Measurements from ENCODE around the gene SLC6A4. TPM values are rescaled to one million over a fixed set of nuclear protein-coding genes. Genes with fewer than 3 reads are reported as not detected.

The SLC6A4 gene
- total RNA-seq, 6 experiments from 2014 or later = not detected

GRCh38 chr17:30196504-30196903 lies 39.0 kb downstream of the SLC6A4 start:
- Mint-ChIP-seq H3K9me3 (no peaks in the 10 kb centered on the region), H3K4me1 (ENCODE audit: low read depth) (peaks cover 16% of the 10 kb centered on the region), H3K27me3 (ENCODE audit: insufficient read depth) (peaks cover 2% of the 10 kb centered on the region), H3K36me3 (ENCODE audit: low read depth) (no peaks in the 10 kb centered on the region), H3K27ac (no peak overlapping the region), H3K4me3 (no peak overlapping the region)
- no peak for DNase-seq
- TF ChIP-seq, protein P1, sequence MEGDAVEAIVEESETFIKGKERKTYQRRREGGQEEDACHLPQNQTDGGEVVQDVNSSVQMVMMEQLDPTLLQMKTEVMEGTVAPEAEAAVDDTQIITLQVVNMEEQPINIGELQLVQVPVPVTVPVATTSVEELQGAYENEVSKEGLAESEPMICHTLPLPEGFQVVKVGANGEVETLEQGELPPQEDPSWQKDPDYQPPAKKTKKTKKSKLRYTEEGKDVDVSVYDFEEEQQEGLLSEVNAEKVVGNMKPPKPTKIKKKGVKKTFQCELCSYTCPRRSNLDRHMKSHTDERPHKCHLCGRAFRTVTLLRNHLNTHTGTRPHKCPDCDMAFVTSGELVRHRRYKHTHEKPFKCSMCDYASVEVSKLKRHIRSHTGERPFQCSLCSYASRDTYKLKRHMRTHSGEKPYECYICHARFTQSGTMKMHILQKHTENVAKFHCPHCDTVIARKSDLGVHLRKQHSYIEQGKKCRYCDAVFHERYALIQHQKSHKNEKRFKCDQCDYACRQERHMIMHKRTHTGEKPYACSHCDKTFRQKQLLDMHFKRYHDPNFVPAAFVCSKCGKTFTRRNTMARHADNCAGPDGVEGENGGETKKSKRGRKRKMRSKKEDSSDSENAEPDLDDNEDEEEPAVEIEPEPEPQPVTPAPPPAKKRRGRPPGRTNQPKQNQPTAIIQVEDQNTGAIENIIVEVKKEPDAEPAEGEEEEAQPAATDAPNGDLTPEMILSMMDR (IDR thresholded peaks at IDR 0.05) = no peak

GRCh38 chr17:30191072-30191471 lies 44.4 kb downstream of the SLC6A4 start:
- Mint-ChIP-seq H3K4me3 (no peak overlapping the region), H3K27me3 (ENCODE audit: insufficient read depth) (peaks cover 2% of the 10 kb centered on the region; the same call in 1 of the 2 replicates), H3K9me3 (no peaks in the 10 kb centered on the region), H3K4me1 (ENCODE audit: low read depth) (no peaks in the 10 kb centered on the region), H3K27ac (no peak overlapping the region), H3K36me3 (ENCODE audit: low read depth) (peaks cover 16% of the 10 kb centered on the region)
- TF ChIP-seq, protein P1 (IDR thresholded peaks at IDR 0.05) = no peak
- DNase-seq = no peak

- H3K36me3 Mint-ChIP-seq (ENCODE audit: low read depth) = peaks cover 32% of the 10 kb centered on the region
- DNase-seq = no peak
- no peak overlapping the region for H3K27ac Mint-ChIP-seq
- H3K27me3 Mint-ChIP-seq (ENCODE audit: insufficient read depth) = peaks cover 5% of the 10 kb centered on the region
- no peak overlapping the region for H3K4me3 Mint-ChIP-seq
- H3K4me1 Mint-ChIP-seq (ENCODE audit: low read depth) = no peaks in the 10 kb centered on the region
- no peaks in the 10 kb centered on the region for H3K9me3 Mint-ChIP-seq
- TF ChIP-seq, protein P1 (IDR thresholded peaks at IDR 0.05) = no peak
Measured at GRCh38 chr17:30188211-30188939, 47.1 kb downstream of the SLC6A4 start.

GRCh38 chr17:30187573-30187972 lies 47.9 kb downstream of the SLC6A4 start:
- H3K27ac Mint-ChIP-seq = no peak overlapping the region
- no peak overlapping the region for H3K4me3 Mint-ChIP-seq
- no peaks in the 10 kb centered on the region for H3K9me3 Mint-ChIP-seq
- no peak for DNase-seq
- TF ChIP-seq, protein P1 (IDR thresholded peaks at IDR 0.05) = no peak
- peaks cover 5% of the 10 kb centered on the region for H3K27me3 Mint-ChIP-seq (ENCODE audit: insufficient read depth)
- H3K36me3 Mint-ChIP-seq (ENCODE audit: low read depth) = peaks cover 36% of the 10 kb centered on the region
- no peaks in the 10 kb centered on the region for H3K4me1 Mint-ChIP-seq (ENCODE audit: low read depth)

GRCh38 chr17:30186761-30187160 lies 48.7 kb downstream of the SLC6A4 start:
- peaks cover 36% of the 10 kb centered on the region for H3K36me3 Mint-ChIP-seq (ENCODE audit: low read depth)
- DNase-seq = no peak
- H3K4me1 Mint-ChIP-seq (ENCODE audit: low read depth) = no peaks in the 10 kb centered on the region
- no peaks in the 10 kb centered on the region for H3K9me3 Mint-ChIP-seq
- peaks cover 5% of the 10 kb centered on the region for H3K27me3 Mint-ChIP-seq (ENCODE audit: insufficient read depth)
- H3K4me3 Mint-ChIP-seq = no peak overlapping the region
- TF ChIP-seq, protein P1 (IDR thresholded peaks at IDR 0.05) = no peak
- no peak overlapping the region for H3K27ac Mint-ChIP-seq

Data from HFFc6 (cell line).